ENCODE results near the gene RPUSD4. TPM values are rescaled to one million over a fixed set of nuclear protein-coding genes. Genes with fewer than 3 reads are reported as not detected.

RPUSD4 gene
- total RNA-seq, 1 experiment from 2014 or later: 25.1 TPM

DNA sequence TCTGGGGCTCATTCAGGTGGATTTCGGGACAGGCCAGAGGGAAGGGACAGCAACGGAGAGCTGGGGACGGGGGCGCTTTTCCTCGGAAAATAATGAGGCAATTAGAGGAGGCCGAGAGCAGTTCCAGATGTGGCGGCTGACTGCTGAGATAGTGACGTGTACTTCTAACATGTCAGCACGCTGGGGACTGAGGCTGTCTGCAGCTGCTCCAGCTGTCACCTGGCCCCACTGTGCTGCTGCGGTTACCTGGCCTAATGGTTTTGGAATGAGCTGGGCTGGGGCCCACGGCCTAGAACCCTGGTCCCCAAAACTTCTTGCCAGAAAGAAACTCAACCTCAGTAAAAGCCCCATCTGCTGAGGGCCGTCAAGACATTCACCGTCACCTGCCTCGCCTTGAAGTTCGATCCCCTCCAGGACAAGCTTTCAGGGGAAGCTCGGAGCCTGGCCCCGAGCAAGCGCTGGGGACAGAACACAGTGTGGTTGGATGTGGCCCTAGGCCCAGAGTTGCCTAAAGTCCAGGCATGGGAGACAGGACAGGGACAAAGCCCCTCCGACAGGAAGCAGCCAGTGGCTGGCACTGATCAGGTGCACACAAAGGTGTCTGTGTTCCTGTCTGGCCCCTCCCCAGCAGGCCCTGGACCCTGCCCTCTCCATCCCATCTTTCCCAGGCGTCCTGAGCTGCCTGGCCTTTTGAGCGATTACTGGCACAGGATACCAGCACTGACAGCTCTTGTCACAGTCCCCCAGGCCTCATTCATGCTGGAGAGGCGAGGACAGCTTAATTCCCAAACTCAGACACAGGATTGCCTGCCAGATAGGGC lies 22.1 kb downstream of the RPUSD4 start:
- no TSS peak for BruUV-seq (replicated peaks)
- CTCF ChIA-PET: no interaction called here
- Histone ChIP-seq H3K36me3 (ENCODE audit: low read depth) (no peaks in the 10 kb centered on the region), H3K27ac (no peak overlapping the region), H4K20me1 (ENCODE audit: insufficient read depth) (peaks cover 6% of the 10 kb centered on the region), H3K27me3 (ENCODE audit: insufficient read depth, low read depth) (no peaks in the 10 kb centered on the region), H3K4me2 (no peak overlapping the region), H3F3A (ENCODE audit: insufficient read depth, low read depth) (no peaks in the 10 kb centered on the region), H3K9me2 (ENCODE audit: insufficient read depth) (no peaks in the 10 kb centered on the region), H3K79me2 (ENCODE audit: low read depth) (no peaks in the 10 kb centered on the region), H2AFZ (no peak overlapping the region), H3K4me1 (replicated peaks; ENCODE audit: insufficient read depth) (no peaks in the 10 kb centered on the region), H3K4me3 (no peak overlapping the region), H3K9me3 (ENCODE audit: insufficient read depth, low read depth) (no peaks in the 10 kb centered on the region)
- intact Hi-C loops (cut with micrococcal nuclease; ENCODE audit: unreplicated experiment): no loop called here
- TF ChIP-seq CTCF (conservative IDR thresholded peaks at IDR 0.05) (no peak), EZH2 (IDR thresholded peaks at IDR 0.05; ENCODE audit: low read depth) (no peak)
- POLR2A ChIA-PET (ENCODE audit: unreplicated experiment): no interaction called here
- DNase-seq: no peak

DNA sequence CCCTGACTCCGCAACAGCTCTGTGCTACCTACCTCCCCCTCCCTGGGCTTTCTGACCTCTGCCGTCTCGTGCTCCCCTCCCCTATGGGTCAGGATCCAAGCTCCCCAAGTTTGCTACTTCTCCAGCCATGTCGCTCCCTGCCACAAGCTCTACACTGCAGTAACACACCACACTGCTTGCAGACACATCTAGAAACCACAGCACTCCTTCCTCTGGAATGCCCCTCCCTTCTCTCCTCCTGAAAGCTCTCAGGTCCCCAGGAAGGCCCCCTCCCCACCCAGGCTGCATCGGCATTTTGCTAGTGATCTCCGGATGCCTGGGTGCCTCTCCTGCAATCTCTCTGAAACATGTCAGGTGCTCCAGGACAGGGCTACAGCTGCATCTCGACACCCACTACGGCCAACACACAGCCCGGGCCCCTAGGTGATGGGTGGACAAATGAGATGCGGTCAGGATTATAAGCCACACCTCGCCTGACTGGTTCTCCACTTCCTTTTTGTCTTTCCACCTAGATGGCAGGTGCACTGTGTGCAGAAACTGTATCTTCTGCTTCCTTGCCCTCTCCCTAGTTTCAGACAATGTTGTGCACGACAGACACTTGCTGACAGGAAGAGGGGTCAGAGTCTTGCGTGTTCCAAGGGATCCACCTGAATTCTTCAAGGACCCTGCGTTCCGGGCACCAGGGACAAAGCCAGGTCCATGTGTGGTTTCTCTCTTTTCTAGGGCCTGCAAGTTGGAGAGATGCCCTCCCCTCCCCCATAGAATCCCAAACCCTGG lies 22.9 kb downstream of the RPUSD4 start:
- Histone ChIP-seq H3K36me3 (ENCODE audit: low read depth) (no peaks in the 10 kb centered on the region), H3K4me2 (no peak overlapping the region), H3K79me2 (ENCODE audit: low read depth) (no peaks in the 10 kb centered on the region), H3K9me3 (ENCODE audit: insufficient read depth, low read depth) (no peaks in the 10 kb centered on the region), H2AFZ (no peak overlapping the region), H3F3A (ENCODE audit: insufficient read depth, low read depth) (no peaks in the 10 kb centered on the region), H3K4me1 (replicated peaks; ENCODE audit: insufficient read depth) (no peaks in the 10 kb centered on the region), H3K4me3 (no peak overlapping the region), H3K27me3 (ENCODE audit: insufficient read depth, low read depth) (no peaks in the 10 kb centered on the region), H4K20me1 (ENCODE audit: insufficient read depth) (peaks cover 1% of the 10 kb centered on the region), H3K9me2 (ENCODE audit: insufficient read depth) (no peaks in the 10 kb centered on the region), H3K27ac (no peak overlapping the region)
- ChIA-PET CTCF (no interaction called here), POLR2A (ENCODE audit: unreplicated experiment) (no interaction called here)
- no peak for TF ChIP-seq EZH2 (IDR thresholded peaks at IDR 0.05; ENCODE audit: low read depth)
- no peak for TF ChIP-seq CTCF (conservative IDR thresholded peaks at IDR 0.05)
- BruUV-seq (replicated peaks): no TSS peak
- no peak for DNase-seq
- intact Hi-C loops (cut with micrococcal nuclease; ENCODE audit: unreplicated experiment): no loop called here

DNA sequence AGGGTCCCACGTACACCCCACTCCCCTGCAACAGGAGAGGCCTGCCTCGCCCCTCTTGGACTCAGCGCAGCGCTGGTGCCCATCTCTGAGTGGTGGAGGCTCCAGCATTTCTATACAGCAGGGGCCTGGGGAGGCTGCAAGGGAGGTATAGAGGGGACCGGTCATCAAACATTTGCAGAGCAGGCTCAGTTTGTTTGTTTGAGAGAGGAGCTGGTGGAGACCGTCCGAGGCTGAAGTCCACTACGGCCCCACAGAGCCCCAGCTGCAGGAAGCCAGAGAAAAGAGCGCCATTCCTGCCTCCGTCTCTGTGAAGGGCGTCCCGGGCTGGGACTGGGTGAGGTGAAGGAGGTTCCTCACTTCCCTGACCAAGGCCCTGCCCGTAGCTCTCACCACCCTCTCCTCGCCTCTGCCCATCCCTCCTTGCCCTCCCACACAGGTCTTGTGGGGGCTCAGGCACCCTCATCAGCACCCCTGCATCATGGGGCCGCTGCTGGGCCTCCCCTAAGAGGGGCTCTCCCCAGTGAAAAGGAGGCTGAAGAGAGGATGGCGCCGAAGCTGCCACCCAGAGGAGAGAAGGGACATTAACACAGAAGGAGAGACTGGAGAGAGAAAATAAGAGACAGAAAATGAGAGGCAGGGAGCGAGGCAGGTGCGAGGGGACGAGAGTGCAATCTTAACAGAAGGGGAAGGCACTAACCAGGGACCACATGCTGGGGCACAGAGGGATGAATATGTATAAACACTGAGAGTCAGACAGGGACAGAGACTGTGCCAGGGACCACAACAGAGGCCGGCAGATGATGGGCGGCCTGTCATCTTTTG lies 24.5 kb downstream of the RPUSD4 start:
- TF ChIP-seq EZH2 (IDR thresholded peaks at IDR 0.05; ENCODE audit: low read depth): no peak
- no peak; the same call in 1 of the 2 replicates for TF ChIP-seq CTCF (conservative IDR thresholded peaks at IDR 0.05)
- DNase-seq: no peak
- ChIA-PET POLR2A (ENCODE audit: unreplicated experiment) (no interaction called here), CTCF (no interaction called here)
- Histone ChIP-seq H3F3A (ENCODE audit: insufficient read depth, low read depth) (no peaks in the 10 kb centered on the region), H3K79me2 (ENCODE audit: low read depth) (no peaks in the 10 kb centered on the region), H3K4me1 (replicated peaks; ENCODE audit: insufficient read depth) (no peaks in the 10 kb centered on the region), H3K36me3 (ENCODE audit: low read depth) (no peaks in the 10 kb centered on the region), H3K27me3 (ENCODE audit: insufficient read depth, low read depth) (no peaks in the 10 kb centered on the region), H3K9me2 (ENCODE audit: insufficient read depth) (no peaks in the 10 kb centered on the region), H3K27ac (no peak overlapping the region), H3K4me2 (no peak overlapping the region), H3K4me3 (no peak overlapping the region), H3K9me3 (ENCODE audit: insufficient read depth, low read depth) (no peaks in the 10 kb centered on the region), H2AFZ (no peak overlapping the region), H4K20me1 (ENCODE audit: insufficient read depth) (no peaks in the 10 kb centered on the region)
- intact Hi-C loops (cut with micrococcal nuclease; ENCODE audit: unreplicated experiment): no loop called here
- BruUV-seq (replicated peaks): no TSS peak

Measured in PC-9 (cell line).